GM13977 (cell line): ENCODE results near the gene HSP90AB1.

Experiments used
- DNase-seq: peaks from one replicate; pipeline ENCODE4 v3.0.0; 2012; ENCODE audit warnings: low spot score
- in situ Hi-C: fragments of 300-500 bp; cut with MboI; formaldehyde crosslinking; loops from one replicate; pipeline ENCODE4 v1.12.0; 2022; ENCODE audit warnings: low sequenced_read_pairs, low pct_unique_long_range_greater_than_20kb, mixed read lengths, inconsistent platforms; ENCODE audit not compliant: unreplicated experiment
- TF ChIP-seq, protein P1 (sequence below): IDR thresholded peaks from 2 replicates; pipeline ENCODE4 v1.5.1; 2012; ENCODE audit warnings: mild to moderate bottlenecking, control low read depth; ENCODE audit not compliant: insufficient read depth; ENCODE audit errors: extremely low read depth, missing control alignments

Gene HSP90AB1

DNA sequence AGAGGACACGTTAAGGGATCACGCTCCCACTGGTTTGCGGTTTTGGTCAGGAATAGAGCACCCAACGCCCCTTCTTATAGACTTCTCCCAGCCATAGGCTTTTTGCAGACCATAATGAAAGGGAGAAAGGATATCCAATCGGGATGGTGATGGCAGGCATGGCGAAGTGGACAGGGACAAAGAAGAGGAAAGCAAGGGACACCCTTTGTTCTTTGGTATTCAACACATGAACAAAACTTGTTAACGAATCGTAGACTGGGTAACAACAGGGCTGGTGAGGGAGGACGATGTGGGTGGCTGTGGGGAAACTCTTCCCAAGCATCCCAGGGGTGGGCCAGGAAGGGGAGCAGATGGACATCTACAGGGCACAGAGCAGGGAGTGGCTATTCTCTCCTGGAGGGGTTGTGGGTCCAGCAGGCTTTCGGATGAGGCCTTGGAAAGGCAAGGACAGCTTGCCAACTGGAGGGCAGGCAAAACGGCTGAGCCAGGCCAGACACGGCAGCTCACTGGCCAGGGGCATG is 1.4 kb upstream of the HSP90AB1 start:
- in situ Hi-C loops: no loop called here
- DNase-seq: no peak
- TF ChIP-seq, protein P1, sequence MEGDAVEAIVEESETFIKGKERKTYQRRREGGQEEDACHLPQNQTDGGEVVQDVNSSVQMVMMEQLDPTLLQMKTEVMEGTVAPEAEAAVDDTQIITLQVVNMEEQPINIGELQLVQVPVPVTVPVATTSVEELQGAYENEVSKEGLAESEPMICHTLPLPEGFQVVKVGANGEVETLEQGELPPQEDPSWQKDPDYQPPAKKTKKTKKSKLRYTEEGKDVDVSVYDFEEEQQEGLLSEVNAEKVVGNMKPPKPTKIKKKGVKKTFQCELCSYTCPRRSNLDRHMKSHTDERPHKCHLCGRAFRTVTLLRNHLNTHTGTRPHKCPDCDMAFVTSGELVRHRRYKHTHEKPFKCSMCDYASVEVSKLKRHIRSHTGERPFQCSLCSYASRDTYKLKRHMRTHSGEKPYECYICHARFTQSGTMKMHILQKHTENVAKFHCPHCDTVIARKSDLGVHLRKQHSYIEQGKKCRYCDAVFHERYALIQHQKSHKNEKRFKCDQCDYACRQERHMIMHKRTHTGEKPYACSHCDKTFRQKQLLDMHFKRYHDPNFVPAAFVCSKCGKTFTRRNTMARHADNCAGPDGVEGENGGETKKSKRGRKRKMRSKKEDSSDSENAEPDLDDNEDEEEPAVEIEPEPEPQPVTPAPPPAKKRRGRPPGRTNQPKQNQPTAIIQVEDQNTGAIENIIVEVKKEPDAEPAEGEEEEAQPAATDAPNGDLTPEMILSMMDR: no peak

- DNase-seq: peak; percentile 88
- in situ Hi-C loops: no loop called here
- TF ChIP-seq, protein P1: peak; percentile 61
Measured at GRCh38 chr6:44245912-44246662, 814 bp upstream of the HSP90AB1 start.

DNA sequence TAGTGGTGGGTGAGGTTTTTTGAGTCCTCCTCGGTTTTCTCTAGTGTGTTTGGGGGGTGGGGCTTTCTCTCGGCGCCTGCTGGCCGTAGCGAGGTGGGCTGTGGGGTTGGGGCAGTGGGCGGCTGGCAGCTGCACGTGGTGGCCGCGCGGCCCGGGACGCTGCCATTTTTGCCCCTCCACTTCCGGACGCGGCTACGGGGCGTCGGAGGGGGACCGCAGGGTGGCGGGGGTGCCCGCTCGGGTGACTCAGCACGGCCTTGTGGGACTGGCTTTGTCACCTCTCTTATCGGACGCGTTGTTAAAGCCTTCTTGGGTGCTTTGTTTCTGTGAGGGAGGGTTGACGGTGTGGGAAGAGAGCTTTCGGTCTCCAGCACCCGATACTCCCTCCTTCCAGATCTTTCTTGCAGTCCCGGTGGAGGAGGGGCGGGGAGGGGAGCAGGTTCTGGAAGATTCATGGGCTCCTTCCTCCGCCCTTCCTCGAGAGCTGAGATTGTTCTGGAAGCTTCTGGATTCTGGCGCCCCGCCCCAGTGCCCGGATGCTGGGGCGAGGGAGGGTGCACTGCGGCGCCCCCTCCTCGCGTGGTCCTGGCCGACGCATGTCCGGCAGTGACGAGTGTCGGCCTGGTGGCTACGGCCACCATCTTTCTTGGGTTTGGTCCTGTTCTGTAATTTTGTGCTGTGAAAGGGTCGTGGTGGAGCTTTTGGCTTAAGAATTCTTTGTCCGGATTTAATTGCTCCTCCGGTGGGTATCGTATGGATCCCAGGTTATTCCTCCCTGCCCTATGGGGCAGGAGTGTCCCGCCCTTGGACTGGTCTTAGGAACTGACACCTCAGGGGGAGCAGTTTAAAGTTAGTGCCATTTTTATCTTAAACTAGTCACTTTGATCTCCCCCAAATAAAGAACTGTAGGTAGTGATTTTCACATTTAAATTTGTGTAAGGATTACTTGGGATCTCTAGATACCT is 719 bp downstream of the HSP90AB1 start:
- DNase-seq: no peak
- in situ Hi-C loops: no loop called here
- TF ChIP-seq, protein P1: no peak

- no peak for DNase-seq
- in situ Hi-C loops: no loop called here
- TF ChIP-seq, protein P1: no peak
Measured at GRCh38 chr6:44248579-44248978, 1.7 kb downstream of the HSP90AB1 start.

DNA sequence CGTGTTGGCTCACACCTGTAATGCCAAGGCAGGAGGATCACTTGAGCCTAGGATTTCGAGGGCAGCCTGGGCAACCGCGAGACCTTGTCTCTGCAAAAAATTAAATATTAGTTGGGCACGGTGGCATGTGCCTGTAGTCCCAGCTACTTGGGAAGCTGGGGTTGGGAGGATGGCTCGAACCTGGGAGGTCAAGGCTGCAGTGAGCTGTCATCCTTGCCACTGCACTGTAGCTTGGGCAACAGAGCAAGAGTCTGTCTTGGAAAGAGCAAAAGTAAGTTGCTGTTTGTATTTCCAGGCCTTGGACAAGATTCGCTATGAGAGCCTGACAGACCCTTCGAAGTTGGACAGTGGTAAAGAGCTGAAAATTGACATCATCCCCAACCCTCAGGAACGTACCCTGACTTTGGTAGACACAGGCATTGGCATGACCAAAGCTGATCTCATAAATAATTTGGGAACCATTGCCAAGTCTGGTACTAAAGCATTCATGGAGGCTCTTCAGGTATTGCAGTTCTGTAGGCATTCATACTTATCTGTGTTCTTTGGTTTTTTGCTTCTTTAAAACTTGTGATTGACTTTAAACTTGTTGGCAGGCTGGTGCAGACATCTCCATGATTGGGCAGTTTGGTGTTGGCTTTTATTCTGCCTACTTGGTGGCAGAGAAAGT is 2.3 kb downstream of the HSP90AB1 start:
- in situ Hi-C loops: no loop called here
- TF ChIP-seq, protein P1: no peak
- no peak for DNase-seq
